ENCODE data around the gene CEACAM8. TPM values are rescaled to one million over a fixed set of nuclear protein-coding genes. Genes with fewer than 3 reads are reported as not detected.
A peak's percentile ranks its signal among the peaks of the same experiment; 100 is the strongest.
"Not testable (repeated sequence)": the region's sequence is repeated elsewhere in the genome, so short reads cannot be mapped to it uniquely, and the experiment has no call there.

The CEACAM8 gene
- not detected for total RNA-seq (2021; ENCODE audit: unreplicated experiment)
- not detected for polyA plus RNA-seq (2012; ENCODE audit: insufficient read length)
- not detected for Bru-seq, nascent RNA
- BruChase-seq, experiment 1, labeled RNA remaining after a 2-hour chase, result not detected
- not detected for BruChase-seq, experiment 2, labeled RNA remaining after a 6-hour chase
- long read RNA-seq, result 0 reads

DNA sequence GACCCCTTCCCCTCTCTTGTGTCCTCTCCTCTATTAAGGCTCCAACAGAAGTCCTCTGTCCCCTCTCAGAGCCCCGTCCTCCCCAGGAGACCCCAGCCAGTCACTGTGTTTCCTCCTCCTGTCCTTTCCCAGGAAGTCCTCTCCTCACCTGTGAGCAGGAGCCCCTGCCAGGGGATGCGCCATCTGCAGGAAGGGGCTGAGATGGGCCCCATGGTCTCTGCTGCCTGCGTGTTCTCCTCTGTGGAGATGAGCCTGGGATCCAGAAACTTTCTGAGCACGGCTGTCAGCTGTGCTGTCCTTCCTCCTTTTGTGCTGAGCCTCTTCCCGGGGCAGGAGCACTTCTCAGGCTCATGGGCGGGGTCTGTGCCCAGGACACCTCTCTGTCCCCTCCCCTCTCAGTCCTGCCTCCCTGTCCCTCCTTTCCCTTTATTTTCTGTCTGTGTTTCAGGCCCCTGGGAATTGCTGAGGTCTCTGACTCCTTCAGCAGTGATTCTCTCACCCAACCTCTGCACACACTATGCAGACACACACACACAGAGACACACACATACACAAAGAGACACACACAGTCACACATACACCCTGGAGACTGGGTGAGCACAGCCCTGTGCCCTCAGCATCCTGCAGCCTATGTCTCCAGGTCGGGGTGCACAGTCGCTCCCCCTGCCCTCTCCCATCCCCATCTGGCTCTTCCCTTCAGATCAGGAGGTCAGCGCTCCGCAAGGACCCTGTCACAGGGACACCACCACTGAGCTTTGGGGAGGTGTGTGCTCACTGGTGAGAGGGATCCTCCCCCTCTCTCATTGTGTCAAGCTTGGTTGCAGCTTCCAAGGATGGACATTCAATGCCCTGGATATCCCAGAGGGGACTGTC is at the start of gene CEACAM8:
Gene CEACAM8 (minus strand): TSS at position 308 of the 873 bp plus-strand sequence. CDS start 96 bp downstream, at position 212.
- H3K27ac ChIP-seq (ENCODE audit: low read length), result no peak within 1 kb of the TSS
- H3K36me3 ChIP-seq (ENCODE audit: control insufficient read depth, insufficient read depth, low read length), result no peaks in the 10 kb centered on the region
- TF ChIP-seq, protein P1, sequence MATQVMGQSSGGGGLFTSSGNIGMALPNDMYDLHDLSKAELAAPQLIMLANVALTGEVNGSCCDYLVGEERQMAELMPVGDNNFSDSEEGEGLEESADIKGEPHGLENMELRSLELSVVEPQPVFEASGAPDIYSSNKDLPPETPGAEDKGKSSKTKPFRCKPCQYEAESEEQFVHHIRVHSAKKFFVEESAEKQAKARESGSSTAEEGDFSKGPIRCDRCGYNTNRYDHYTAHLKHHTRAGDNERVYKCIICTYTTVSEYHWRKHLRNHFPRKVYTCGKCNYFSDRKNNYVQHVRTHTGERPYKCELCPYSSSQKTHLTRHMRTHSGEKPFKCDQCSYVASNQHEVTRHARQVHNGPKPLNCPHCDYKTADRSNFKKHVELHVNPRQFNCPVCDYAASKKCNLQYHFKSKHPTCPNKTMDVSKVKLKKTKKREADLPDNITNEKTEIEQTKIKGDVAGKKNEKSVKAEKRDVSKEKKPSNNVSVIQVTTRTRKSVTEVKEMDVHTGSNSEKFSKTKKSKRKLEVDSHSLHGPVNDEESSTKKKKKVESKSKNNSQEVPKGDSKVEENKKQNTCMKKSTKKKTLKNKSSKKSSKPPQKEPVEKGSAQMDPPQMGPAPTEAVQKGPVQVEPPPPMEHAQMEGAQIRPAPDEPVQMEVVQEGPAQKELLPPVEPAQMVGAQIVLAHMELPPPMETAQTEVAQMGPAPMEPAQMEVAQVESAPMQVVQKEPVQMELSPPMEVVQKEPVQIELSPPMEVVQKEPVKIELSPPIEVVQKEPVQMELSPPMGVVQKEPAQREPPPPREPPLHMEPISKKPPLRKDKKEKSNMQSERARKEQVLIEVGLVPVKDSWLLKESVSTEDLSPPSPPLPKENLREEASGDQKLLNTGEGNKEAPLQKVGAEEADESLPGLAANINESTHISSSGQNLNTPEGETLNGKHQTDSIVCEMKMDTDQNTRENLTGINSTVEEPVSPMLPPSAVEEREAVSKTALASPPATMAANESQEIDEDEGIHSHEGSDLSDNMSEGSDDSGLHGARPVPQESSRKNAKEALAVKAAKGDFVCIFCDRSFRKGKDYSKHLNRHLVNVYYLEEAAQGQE (IDR thresholded peaks at IDR 0.05; ENCODE audit: insufficient read depth in 1 of 2, low read depth in 2 of 2, low read length in 1 of 2), result no peak
- POLR2A ChIA-PET, result no interaction called here
- CTCF ChIA-PET, result no interaction called here
- ATAC-seq (no peak), DNase-seq (ENCODE audit: low read depth, low spot score) (no peak)
- no peaks in the 10 kb centered on the region for H3K27me3 ChIP-seq (ENCODE audit: control insufficient read depth, insufficient read depth, low read length)
- no peaks in the 10 kb centered on the region for H3K4me1 ChIP-seq (ENCODE audit: control insufficient read depth, insufficient read depth, low read length)
- in situ Hi-C loops (cut with HindIII; ENCODE audit: low pct_unique_long_range_greater_than_20kb, low sequenced_read_pairs) (no loop called here), intact Hi-C loops (cut with micrococcal nuclease; ENCODE audit: unreplicated experiment) (no loop called here)
- H3K9me3 ChIP-seq (ENCODE audit: control insufficient read depth, insufficient read depth, low read depth, low read length), result no peaks in the 10 kb centered on the region
- BruUV-seq (replicated peaks), result no TSS peak
- no peak within 1 kb of the TSS for H3K4me3 ChIP-seq (ENCODE audit: low read depth in 2 of 2, low read length in 2 of 2)

GRCh38 chr19:42639324-42640092 is 44.8 kb upstream of the CEACAM8 start:
- intact Hi-C loops (cut with micrococcal nuclease; ENCODE audit: unreplicated experiment); H3K9me3 ChIP-seq (ENCODE audit: control insufficient read depth, insufficient read depth, low read depth, low read length); CTCF ChIA-PET; BruUV-seq (replicated peaks); H3K27ac ChIP-seq (ENCODE audit: low read length); H3K27me3 ChIP-seq (ENCODE audit: control insufficient read depth, insufficient read depth, low read length); ATAC-seq; DNase-seq (ENCODE audit: low read depth, low spot score); H3K36me3 ChIP-seq (ENCODE audit: control insufficient read depth, insufficient read depth, low read length); H3K4me1 ChIP-seq (ENCODE audit: control insufficient read depth, insufficient read depth, low read length); POLR2A ChIA-PET; H3K4me3 ChIP-seq (ENCODE audit: low read depth in 2 of 2, low read length in 2 of 2); in situ Hi-C loops (cut with HindIII; ENCODE audit: low pct_unique_long_range_greater_than_20kb, low sequenced_read_pairs): not testable (repeated sequence)

GRCh38 chr19:42635233-42635539 is 40.5 kb upstream of the CEACAM8 start:
- TF ChIP-seq, protein P1 (IDR thresholded peaks at IDR 0.05; ENCODE audit: insufficient read depth in 1 of 2, low read depth in 2 of 2, low read length in 1 of 2), result no peak
- TF ChIP-seq SIN3A (IDR thresholded peaks at IDR 0.05; ENCODE audit: borderline replicate concordance, insufficient read depth, low read depth, low read length), result no peak
- no peak for TF ChIP-seq POLR2AphosphoS5 (IDR thresholded peaks at IDR 0.05; ENCODE audit: low read depth, low read length)
- TF ChIP-seq TCF7L2 (IDR thresholded peaks at IDR 0.05; ENCODE audit: low read depth, low read length), result no peak
- TF ChIP-seq, protein P2, sequence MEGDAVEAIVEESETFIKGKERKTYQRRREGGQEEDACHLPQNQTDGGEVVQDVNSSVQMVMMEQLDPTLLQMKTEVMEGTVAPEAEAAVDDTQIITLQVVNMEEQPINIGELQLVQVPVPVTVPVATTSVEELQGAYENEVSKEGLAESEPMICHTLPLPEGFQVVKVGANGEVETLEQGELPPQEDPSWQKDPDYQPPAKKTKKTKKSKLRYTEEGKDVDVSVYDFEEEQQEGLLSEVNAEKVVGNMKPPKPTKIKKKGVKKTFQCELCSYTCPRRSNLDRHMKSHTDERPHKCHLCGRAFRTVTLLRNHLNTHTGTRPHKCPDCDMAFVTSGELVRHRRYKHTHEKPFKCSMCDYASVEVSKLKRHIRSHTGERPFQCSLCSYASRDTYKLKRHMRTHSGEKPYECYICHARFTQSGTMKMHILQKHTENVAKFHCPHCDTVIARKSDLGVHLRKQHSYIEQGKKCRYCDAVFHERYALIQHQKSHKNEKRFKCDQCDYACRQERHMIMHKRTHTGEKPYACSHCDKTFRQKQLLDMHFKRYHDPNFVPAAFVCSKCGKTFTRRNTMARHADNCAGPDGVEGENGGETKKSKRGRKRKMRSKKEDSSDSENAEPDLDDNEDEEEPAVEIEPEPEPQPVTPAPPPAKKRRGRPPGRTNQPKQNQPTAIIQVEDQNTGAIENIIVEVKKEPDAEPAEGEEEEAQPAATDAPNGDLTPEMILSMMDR (IDR thresholded peaks at IDR 0.05), result peak; percentile 48
- in situ Hi-C loops (cut with HindIII; ENCODE audit: low pct_unique_long_range_greater_than_20kb, low sequenced_read_pairs), result no loop called here
- no peaks in the 10 kb centered on the region for H3K9me3 ChIP-seq (ENCODE audit: control insufficient read depth, insufficient read depth, low read depth, low read length)
- no peaks in the 10 kb centered on the region for H3K4me1 ChIP-seq (ENCODE audit: control insufficient read depth, insufficient read depth, low read length)
- no peak overlapping the region for H3K4me3 ChIP-seq (ENCODE audit: low read depth in 2 of 2, low read length in 2 of 2)
- POLR2A ChIA-PET, result no interaction called here
- no peaks in the 10 kb centered on the region; the same call in 1 of the 2 replicates for H3K27me3 ChIP-seq (ENCODE audit: control insufficient read depth, insufficient read depth, low read length)
- H3K36me3 ChIP-seq (ENCODE audit: control insufficient read depth, insufficient read depth, low read length), result no peaks in the 10 kb centered on the region
- CTCF ChIA-PET, result interaction anchor here (0.7 kb wide), 1 partner anchor 256 kb away, joined by 3 read pairs; no protein-coding TSS in a partner anchor
- ATAC-seq (no peak), DNase-seq (ENCODE audit: low read depth, low spot score) (no peak)
- H3K27ac ChIP-seq (ENCODE audit: low read length), result no peak overlapping the region
- BruUV-seq (replicated peaks), result no TSS peak
- intact Hi-C loops (cut with micrococcal nuclease; ENCODE audit: unreplicated experiment), result no loop called here

Data from Panc1 (cell line).